NB4 (cell line): ENCODE measurements around the gene MARCHF11.

ENCODE experiments used
- POLR2A ChIP-seq: IDR thresholded peaks from 2 replicates; pipeline ENCODE4 v1.6.1; 2011; ENCODE audit warnings: mild to moderate bottlenecking; ENCODE audit not compliant: insufficient read length; ENCODE audit errors: extremely low read depth
- TF ChIP-seq, protein P1 (sequence below): IDR thresholded peaks from one replicate; pipeline ENCODE4 v1.5.1; 2012; ENCODE audit warnings: low read depth, low read length

DNA sequence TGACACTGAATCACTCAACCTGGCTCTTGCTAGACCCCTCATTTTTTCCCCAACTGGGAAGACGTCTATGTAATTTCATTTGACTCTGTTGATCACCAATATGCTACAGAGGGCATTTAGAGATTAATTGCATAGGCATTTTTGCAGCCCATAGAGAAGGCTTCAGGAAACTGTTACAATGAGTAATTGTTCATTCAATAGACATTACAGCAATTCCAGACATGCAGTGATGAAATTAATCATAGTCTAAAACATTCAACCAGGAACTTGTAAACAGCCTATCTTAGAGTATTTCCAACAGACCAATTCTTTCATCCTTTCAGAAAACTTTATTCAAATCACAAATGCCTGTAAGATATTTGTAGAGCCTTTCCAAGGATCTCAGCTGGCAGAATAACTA lies 122.3 kb downstream of the MARCHF11 start:
- TF ChIP-seq, protein P1, sequence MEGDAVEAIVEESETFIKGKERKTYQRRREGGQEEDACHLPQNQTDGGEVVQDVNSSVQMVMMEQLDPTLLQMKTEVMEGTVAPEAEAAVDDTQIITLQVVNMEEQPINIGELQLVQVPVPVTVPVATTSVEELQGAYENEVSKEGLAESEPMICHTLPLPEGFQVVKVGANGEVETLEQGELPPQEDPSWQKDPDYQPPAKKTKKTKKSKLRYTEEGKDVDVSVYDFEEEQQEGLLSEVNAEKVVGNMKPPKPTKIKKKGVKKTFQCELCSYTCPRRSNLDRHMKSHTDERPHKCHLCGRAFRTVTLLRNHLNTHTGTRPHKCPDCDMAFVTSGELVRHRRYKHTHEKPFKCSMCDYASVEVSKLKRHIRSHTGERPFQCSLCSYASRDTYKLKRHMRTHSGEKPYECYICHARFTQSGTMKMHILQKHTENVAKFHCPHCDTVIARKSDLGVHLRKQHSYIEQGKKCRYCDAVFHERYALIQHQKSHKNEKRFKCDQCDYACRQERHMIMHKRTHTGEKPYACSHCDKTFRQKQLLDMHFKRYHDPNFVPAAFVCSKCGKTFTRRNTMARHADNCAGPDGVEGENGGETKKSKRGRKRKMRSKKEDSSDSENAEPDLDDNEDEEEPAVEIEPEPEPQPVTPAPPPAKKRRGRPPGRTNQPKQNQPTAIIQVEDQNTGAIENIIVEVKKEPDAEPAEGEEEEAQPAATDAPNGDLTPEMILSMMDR: no peak
- TF ChIP-seq POLR2A: no peak
